ENCODE measurements around the gene PHF2.

DNA sequence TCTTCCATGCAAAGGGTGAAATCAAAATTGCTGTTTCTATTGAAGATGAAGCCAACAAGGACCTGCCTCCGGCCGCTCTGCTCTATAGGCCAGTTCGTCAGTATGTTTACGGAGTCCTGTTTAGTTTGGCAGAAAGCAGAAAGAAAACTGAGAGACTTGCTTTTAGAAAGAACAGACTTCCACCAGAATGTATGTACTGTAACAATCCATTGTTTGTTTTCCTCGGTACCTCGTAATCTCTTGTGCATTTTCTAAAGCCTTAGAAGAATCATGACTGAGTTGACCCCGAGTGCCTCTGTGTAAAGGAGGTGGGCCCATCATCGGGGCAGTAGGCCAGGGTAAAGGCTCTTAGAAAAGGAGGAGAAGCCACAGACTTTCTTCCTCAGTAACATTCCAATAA, 44.2 kb upstream of the PHF2 start:
- TF ChIP-seq CEBPB (IDR thresholded peaks at IDR 0.05; ENCODE audit: low read depth, low read length) (no peak), POLR2A (IDR thresholded peaks at IDR 0.05; ENCODE audit: low read depth, low read length) (no peak), RFX5 (IDR thresholded peaks at IDR 0.05; ENCODE audit: low read depth, low read length) (no peak), CHD1 (IDR thresholded peaks at IDR 0.05; ENCODE audit: low read depth, low read length) (no peak), BHLHE40 (IDR thresholded peaks at IDR 0.05; ENCODE audit: low read depth, low read length) (no peak), MAZ (IDR thresholded peaks at IDR 0.05; ENCODE audit: borderline replicate concordance, low read depth, low read length) (no peak), SMC3 (IDR thresholded peaks at IDR 0.05; ENCODE audit: low read depth, low read length) (no peak), RAD21 (IDR thresholded peaks at IDR 0.05; ENCODE audit: low read length) (no peak), MAFK (IDR thresholded peaks at IDR 0.05; ENCODE audit: low read depth, low read length) (no peak), NFE2L2 (IDR thresholded peaks at IDR 0.05; ENCODE audit: low read depth, low read length) (no peak), FOS (IDR thresholded peaks at IDR 0.05; ENCODE audit: low read depth, low read length) (no peak), RCOR1 (IDR thresholded peaks at IDR 0.05; ENCODE audit: insufficient replicate concordance, low read length) (no peak)
- TF ChIP-seq, protein P1, sequence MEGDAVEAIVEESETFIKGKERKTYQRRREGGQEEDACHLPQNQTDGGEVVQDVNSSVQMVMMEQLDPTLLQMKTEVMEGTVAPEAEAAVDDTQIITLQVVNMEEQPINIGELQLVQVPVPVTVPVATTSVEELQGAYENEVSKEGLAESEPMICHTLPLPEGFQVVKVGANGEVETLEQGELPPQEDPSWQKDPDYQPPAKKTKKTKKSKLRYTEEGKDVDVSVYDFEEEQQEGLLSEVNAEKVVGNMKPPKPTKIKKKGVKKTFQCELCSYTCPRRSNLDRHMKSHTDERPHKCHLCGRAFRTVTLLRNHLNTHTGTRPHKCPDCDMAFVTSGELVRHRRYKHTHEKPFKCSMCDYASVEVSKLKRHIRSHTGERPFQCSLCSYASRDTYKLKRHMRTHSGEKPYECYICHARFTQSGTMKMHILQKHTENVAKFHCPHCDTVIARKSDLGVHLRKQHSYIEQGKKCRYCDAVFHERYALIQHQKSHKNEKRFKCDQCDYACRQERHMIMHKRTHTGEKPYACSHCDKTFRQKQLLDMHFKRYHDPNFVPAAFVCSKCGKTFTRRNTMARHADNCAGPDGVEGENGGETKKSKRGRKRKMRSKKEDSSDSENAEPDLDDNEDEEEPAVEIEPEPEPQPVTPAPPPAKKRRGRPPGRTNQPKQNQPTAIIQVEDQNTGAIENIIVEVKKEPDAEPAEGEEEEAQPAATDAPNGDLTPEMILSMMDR (conservative IDR thresholded peaks at IDR 0.05; ENCODE audit: low read depth, low read length), result no peak
- TF ChIP-seq, protein P2, sequence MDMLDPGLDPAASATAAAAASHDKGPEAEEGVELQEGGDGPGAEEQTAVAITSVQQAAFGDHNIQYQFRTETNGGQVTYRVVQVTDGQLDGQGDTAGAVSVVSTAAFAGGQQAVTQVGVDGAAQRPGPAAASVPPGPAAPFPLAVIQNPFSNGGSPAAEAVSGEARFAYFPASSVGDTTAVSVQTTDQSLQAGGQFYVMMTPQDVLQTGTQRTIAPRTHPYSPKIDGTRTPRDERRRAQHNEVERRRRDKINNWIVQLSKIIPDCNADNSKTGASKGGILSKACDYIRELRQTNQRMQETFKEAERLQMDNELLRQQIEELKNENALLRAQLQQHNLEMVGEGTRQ (IDR thresholded peaks at IDR 0.05; ENCODE audit: low read depth, low read length), result no peak
